GM21529 (cell line): ENCODE measurements around the gene GP1BA.

Experiments used
- ATAC-seq: cut with Tn5 transposase; IDR thresholded peaks from one replicate; pipeline ENCODE4 v1.9.1; 2021; ENCODE audit not compliant: unreplicated experiment

GP1BA gene

GRCh38 chr17:4949321-4950074 lies 17.4 kb downstream of the GP1BA start:
- no peak for ATAC-seq

- ATAC-seq: no peak
Observed at GRCh38 chr17:4950075-4950745, 18.1 kb downstream of the GP1BA start.

DNA sequence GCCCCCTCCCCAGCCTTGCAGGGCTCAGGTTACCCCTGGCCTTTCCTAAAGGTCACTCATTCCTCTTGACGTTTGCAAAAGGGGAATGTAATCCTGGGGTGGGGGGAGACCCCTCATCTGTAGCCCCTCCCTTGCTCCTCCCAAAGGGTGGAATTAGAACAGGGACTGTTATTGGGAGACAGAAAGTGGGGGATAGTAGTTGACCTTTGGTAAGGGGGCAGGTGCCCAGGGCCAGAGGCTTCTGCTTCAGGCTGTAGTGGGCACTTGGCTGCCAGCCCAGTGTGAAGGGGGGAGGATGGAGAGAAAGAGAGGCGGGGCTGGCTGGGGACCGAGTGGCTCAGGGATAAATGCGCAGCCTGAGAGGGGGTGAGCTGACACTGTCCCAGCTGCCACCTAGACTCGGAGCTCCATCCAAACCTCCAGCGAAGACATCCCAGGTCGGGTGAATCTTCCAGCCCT lies 18.7 kb downstream of the GP1BA start, which contains the start of gene ENO3:
ENO3 (plus strand) TSS at position 374 of the 459 bp plus-strand sequence. CDS start 711 bp downstream, outside the sequence.
- ATAC-seq: no peak

DNA sequence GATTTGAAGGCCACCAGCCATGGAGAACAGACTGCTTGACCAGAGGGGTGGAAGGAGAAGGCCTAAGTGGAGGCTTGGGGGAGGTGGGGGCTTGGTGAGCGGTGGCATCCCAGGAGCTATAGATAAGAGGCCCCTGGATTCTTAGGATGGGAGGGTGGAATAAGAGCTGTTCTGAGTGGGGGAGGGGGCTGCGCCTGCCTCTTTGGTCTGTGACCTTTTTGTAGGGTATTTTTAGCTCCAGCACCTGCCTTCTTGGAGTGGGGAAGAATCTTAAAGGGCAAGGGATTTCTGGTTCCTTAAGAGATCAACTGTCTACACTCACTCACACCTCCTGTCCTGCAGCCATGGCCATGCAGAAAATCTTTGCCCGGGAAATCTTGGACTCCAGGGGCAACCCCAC lies 19.4 kb downstream of the GP1BA start:
- ATAC-seq: no peak

GRCh38 chr17:4953451-4953961 lies 21.4 kb downstream of the GP1BA start:
- ATAC-seq: no peak

- ATAC-seq: no peak
Observed at GRCh38 chr17:4955091-4955490, 23.0 kb downstream of the GP1BA start.

DNA sequence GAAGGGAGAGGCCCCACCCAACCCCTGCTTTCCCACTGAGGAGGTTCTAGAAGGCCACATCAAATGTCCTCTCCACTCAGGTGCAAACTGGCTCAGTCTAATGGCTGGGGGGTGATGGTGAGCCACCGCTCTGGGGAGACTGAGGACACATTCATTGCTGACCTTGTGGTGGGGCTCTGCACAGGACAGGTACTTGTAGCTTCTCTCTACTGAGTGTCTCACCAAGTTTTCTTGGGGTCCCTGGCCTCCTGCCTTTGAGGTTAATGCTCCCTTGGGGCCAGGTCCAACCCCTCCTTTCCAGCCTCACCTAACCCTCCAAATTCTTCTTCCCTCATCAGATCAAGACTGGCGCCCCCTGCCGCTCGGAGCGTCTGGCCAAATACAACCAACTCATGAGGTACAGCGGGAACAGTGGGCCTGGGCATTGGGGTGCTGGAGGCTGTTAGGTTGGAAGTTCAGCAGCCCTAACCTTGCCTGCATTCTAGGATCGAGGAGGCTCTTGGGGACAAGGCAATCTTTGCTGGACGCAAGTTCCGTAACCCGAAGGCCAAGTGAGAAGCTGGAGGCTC lies 24.5 kb downstream of the GP1BA start:
- ATAC-seq: no peak

DNA sequence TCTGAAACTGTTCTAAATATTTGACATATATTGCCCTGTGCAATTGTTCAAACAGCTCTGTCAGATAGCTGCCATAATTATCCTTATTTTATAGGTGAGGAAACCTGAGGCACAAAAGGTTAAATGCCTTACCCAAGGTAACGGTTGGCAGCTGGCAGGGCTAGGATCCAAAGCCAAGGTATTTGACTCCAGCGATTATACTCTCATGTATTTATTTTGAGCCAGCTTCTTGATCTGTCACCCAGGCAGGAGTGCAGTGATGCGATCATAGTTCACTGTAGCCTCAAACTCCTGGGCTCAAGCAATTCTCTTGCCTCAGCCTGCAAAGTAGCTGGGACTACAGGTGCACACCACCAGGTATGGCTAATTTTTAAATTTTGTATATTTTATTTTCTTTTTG lies 26.0 kb downstream of the GP1BA start:
- ATAC-seq: no peak

DNA sequence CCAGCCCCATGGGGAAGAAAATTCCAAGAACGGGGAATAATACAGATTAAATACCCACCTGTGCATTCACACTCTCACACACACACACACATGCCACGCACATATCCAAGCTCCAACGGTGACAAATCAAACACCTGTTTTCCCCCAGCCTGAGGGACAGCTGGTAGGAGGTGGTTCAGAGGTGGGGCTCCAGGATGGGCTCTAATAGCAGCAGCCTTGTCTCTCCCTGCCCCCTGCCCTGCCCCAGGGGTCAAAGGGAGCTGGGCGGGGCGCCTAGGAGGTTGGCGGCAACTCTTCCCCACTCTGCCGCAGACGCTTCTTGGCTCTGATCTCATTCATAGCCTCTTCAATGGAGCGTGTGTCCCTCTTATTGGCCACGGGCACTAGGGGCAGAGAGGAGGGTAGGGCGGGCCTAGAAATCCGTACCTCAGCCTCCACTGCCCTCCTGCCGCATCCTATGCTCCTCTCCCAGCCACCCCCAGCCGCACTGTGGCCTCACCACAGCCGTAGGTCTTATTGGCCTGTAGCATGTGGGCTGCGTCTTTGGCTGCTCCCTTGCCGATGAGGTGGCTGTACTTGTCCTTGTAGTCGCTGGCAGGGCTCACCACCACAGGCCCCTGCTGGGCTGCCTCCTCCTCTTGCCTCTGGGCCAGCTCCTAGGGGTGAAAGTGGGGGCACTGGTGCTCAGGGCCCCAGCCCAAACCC lies 27.3 kb downstream of the GP1BA start:
- no peak for ATAC-seq

- no peak for ATAC-seq
Observed at GRCh38 chr17:4960279-4960922, 28.3 kb downstream of the GP1BA start.

GRCh38 chr17:4965311-4965986 lies 33.4 kb downstream of the GP1BA start:
- ATAC-seq: no peak

DNA sequence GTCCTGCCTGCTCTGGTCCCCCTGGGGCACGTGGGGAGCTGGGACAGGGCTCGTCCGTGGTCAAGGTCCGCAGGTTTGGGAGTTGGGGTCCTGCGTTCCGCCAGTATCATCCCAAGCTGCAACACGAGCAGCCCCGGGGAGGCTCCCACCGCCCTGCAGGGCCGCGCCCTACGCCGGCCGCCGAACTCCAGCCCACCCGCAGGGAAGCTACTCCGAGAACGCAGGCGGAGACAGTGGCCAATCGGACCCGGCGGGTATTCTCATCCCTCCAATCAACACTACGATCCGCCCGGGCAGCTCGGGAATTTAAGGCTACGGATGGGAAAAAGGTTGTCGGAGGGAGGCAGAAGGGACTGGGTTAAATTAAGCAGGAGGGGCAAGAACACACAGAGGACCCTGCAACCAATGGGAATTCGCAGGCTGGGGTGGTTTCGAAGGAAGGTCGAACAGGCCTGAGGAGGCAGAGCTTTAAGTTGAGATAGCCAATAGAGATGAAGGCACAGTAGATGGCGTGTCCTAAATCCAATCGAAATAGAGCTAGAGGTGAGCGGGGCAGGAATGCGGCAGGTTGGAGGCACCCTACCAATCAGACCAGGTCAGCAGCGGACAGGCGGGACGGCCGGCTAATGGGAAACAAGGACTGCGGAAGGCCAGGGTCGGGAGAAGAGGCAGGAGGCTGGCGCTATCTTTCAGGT lies 34.9 kb downstream of the GP1BA start:
- ATAC-seq: peak; percentile 80

- ATAC-seq: peak; percentile 53
Observed at GRCh38 chr17:4967539-4968485, 35.7 kb downstream of the GP1BA start, which contains the start of gene SPAG7. Gene SPAG7, minus strand, starts transcription at chr17:4967817. Its CDS starts 13 bp downstream, at chr17:4967804.

GRCh38 chr17:4968486-4969046 lies 36.5 kb downstream of the GP1BA start:
- ATAC-seq: no peak

- ATAC-seq: no peak
Observed at GRCh38 chr17:4969047-4969550, 37.0 kb downstream of the GP1BA start.

GRCh38 chr17:4969551-4970173 lies 37.6 kb downstream of the GP1BA start:
- no peak for ATAC-seq

DNA sequence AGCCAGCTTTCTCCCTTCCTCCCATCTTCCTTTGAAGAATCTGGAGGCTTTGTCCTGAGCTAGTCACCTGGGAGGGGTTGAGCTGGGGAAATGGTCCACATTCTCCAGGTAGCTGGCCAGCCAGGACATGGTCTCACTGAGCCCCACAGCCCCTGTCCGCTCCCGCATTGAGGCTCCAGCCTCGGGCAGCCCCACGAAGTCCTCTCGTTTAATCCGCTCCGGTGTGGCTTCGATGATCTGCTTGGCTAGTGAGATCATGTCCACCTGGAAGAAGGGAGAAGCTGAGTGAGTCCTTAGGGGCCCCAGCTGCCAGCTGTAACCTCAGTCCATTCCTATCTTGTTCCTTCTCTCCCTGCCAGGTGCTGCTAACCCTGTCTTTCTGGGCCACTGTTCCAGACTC lies 38.2 kb downstream of the GP1BA start:
- ATAC-seq: no peak
